ENCODE results near the gene SPATA13. TPM values are rescaled to one million over a fixed set of nuclear protein-coding genes. Genes with fewer than 3 reads are reported as not detected.

Gene SPATA13
- total RNA-seq, 1 experiment from 2014 or later = 43.0 TPM

GRCh38 chr13:24261566-24261965 is 101.0 kb downstream of the SPATA13 start:
- TF ChIP-seq EZH2phosphoT487 (IDR thresholded peaks at IDR 0.05; ENCODE audit: borderline replicate concordance, low read length) (no peak), CTCF (conservative IDR thresholded peaks at IDR 0.05; ENCODE audit: low read depth, low read length) (no peak), EZH2 (IDR thresholded peaks at IDR 0.05; ENCODE audit: low read length, unreplicated experiment) (no peak)
- no TSS peak for BruUV-seq (replicated peaks)
- ChIA-PET CTCF (no interaction called here), POLR2A (ENCODE audit: unreplicated experiment) (no interaction called here)
- Histone ChIP-seq H3K4me2 (ENCODE audit: low read length) (no peak overlapping the region), H3K4me1 (ENCODE audit: insufficient read depth, low read length) (no peaks in the 10 kb centered on the region), H3K36me3 (ENCODE audit: low read depth, low read length) (no peaks in the 10 kb centered on the region; the same call in 1 of the 2 replicates), H3K4me3 (ENCODE audit: low read length) (no peak overlapping the region), H3K9me2 (replicated peaks; ENCODE audit: low read length) (no peaks in the 10 kb centered on the region), H3K9me3 (ENCODE audit: low read length) (no peaks in the 10 kb centered on the region), H2AFZ (ENCODE audit: low read length) (no peak overlapping the region), H4K20me1 (ENCODE audit: low read length) (no peaks in the 10 kb centered on the region), H3F3A (ENCODE audit: low read length, unreplicated experiment) (no peaks in the 10 kb centered on the region), H3K27ac (ENCODE audit: low read length) (no peak overlapping the region), H3K27me3 (ENCODE audit: low read length) (no peaks in the 10 kb centered on the region), H3K79me2 (ENCODE audit: low read length) (no peaks in the 10 kb centered on the region), H3K9ac (ENCODE audit: low read length) (no peak overlapping the region)
- ATAC-seq (no peak), DNase-seq (no peak)
- intact Hi-C loops (cut with micrococcal nuclease) = no loop called here

GRCh38 chr13:24263632-24264031 is 103.1 kb downstream of the SPATA13 start:
- Histone ChIP-seq H3K79me2 (ENCODE audit: low read length) (no peaks in the 10 kb centered on the region), H3K36me3 (ENCODE audit: low read depth, low read length) (no peaks in the 10 kb centered on the region), H3K9ac (ENCODE audit: low read length) (no peak overlapping the region), H3F3A (ENCODE audit: low read length, unreplicated experiment) (no peaks in the 10 kb centered on the region), H4K20me1 (ENCODE audit: low read length) (no peaks in the 10 kb centered on the region), H3K9me3 (ENCODE audit: low read length) (no peaks in the 10 kb centered on the region), H3K4me1 (ENCODE audit: insufficient read depth, low read length) (no peaks in the 10 kb centered on the region), H3K9me2 (replicated peaks; ENCODE audit: low read length) (no peaks in the 10 kb centered on the region), H2AFZ (ENCODE audit: low read length) (no peak overlapping the region), H3K27ac (ENCODE audit: low read length) (no peak overlapping the region), H3K4me3 (ENCODE audit: low read length) (no peak overlapping the region), H3K27me3 (ENCODE audit: low read length) (no peaks in the 10 kb centered on the region), H3K4me2 (ENCODE audit: low read length) (no peak overlapping the region)
- TF ChIP-seq CTCF (conservative IDR thresholded peaks at IDR 0.05; ENCODE audit: low read depth, low read length) = no peak
- no peak for TF ChIP-seq EZH2phosphoT487 (IDR thresholded peaks at IDR 0.05; ENCODE audit: borderline replicate concordance, low read length)
- TF ChIP-seq EZH2 (IDR thresholded peaks at IDR 0.05; ENCODE audit: low read length, unreplicated experiment) = no peak
- DNase-seq = no peak
- no TSS peak for BruUV-seq (replicated peaks)
- CTCF ChIA-PET = no interaction called here
- POLR2A ChIA-PET (ENCODE audit: unreplicated experiment) = interaction anchor here (0.6 kb wide), 1 partner anchor 90 kb away, joined by 3 read pairs; no protein-coding TSS in a partner anchor
- no peak for ATAC-seq
- intact Hi-C loops (cut with micrococcal nuclease) = no loop called here

GRCh38 chr13:24264976-24265375 is 104.5 kb downstream of the SPATA13 start:
- Histone ChIP-seq H3K27me3 (ENCODE audit: low read length) (no peaks in the 10 kb centered on the region), H3K4me3 (ENCODE audit: low read length) (no peak overlapping the region), H3K4me1 (ENCODE audit: insufficient read depth, low read length) (no peaks in the 10 kb centered on the region), H3K79me2 (ENCODE audit: low read length) (0 out of 2 replicates have a peak, but pooled peaks cover 3% of the 10 kb centered on the region), H3K9me2 (replicated peaks; ENCODE audit: low read length) (no peaks in the 10 kb centered on the region), H4K20me1 (ENCODE audit: low read length) (no peaks in the 10 kb centered on the region), H3K9me3 (ENCODE audit: low read length) (no peaks in the 10 kb centered on the region), H3F3A (ENCODE audit: low read length, unreplicated experiment) (no peaks in the 10 kb centered on the region), H3K9ac (ENCODE audit: low read length) (no peak overlapping the region), H3K36me3 (ENCODE audit: low read depth, low read length) (no peaks in the 10 kb centered on the region), H3K4me2 (ENCODE audit: low read length) (no peak overlapping the region), H3K27ac (ENCODE audit: low read length) (no peak overlapping the region), H2AFZ (ENCODE audit: low read length) (no peak overlapping the region)
- no TSS peak for BruUV-seq (replicated peaks)
- ChIA-PET POLR2A (ENCODE audit: unreplicated experiment) (no interaction called here), CTCF (no interaction called here)
- DNase-seq (no peak), ATAC-seq (no peak)
- intact Hi-C loops (cut with micrococcal nuclease) = no loop called here
- TF ChIP-seq EZH2phosphoT487 (IDR thresholded peaks at IDR 0.05; ENCODE audit: borderline replicate concordance, low read length) (no peak), CTCF (conservative IDR thresholded peaks at IDR 0.05; ENCODE audit: low read depth, low read length) (no peak), EZH2 (IDR thresholded peaks at IDR 0.05; ENCODE audit: low read length, unreplicated experiment) (no peak)

All from PC-3 (cell line).